Lung (tissue), 12 donors: ENCODE measurements around the gene DDOST. TPM values are rescaled to one million over a fixed set of nuclear protein-coding genes. Genes with fewer than 3 reads are reported as not detected.

Source experiments
- ATAC-seq: fragments of 200-7000 bp; cut with Tn5 transposase; one replicate; pipeline ENCODE4 v1.9.1; 2020; ENCODE audit warnings: moderate number of reproducible peaks; ENCODE audit not compliant: insufficient read depth, low FRiP score
- DNase-seq, 3 donors: peaks; one replicate each; pipeline ENCODE4 v3.0.0-alpha.2; 2013 to 2017
- H3K27ac ChIP-seq, 2 donors: one replicate each; pipeline ENCODE4 v1.5.1; 2013; ENCODE audit warnings: mild to moderate bottlenecking in 2 of 2, moderate library complexity in 2 of 2, control low read depth in 1 of 2, inconsistent platforms in 1 of 2, low read depth in 1 of 2, low read length in 1 of 2
- H3K27me3 ChIP-seq, 3 donors: one replicate each; pipeline ENCODE4 v1.5.1; 2013; ENCODE audit warnings: low read length in 2 of 3; ENCODE audit not compliant: control insufficient read depth in 3 of 3, insufficient read depth in 3 of 3
- H3K36me3 ChIP-seq, 4 donors: one replicate each; pipeline ENCODE4 v1.5.1; 2013; ENCODE audit warnings: low read length in 4 of 4, mild to moderate bottlenecking in 1 of 4, moderate library complexity in 1 of 4; ENCODE audit not compliant: control insufficient read depth in 4 of 4, insufficient read depth in 4 of 4
- H3K4me1 ChIP-seq, 5 donors: one replicate each; pipeline ENCODE4 v1.5.1; 2013; ENCODE audit warnings: low read length in 5 of 5, mild to moderate bottlenecking in 2 of 5, moderate library complexity in 1 of 5; ENCODE audit not compliant: control insufficient read depth in 5 of 5, insufficient read depth in 5 of 5
- H3K4me3 ChIP-seq: one replicate; pipeline ENCODE4 v1.5.1; 2013; ENCODE audit warnings: mild to moderate bottlenecking, control low read depth, moderate library complexity
- H3K9ac ChIP-seq, 2 donors: one replicate each; pipeline ENCODE4 v1.5.1; 2013; ENCODE audit warnings: low read length in 2 of 2, control low read depth in 1 of 2; ENCODE audit not compliant: insufficient read depth in 1 of 2
- H3K9me3 ChIP-seq, 4 donors: one replicate each; pipeline ENCODE4 v1.5.1; 2013; ENCODE audit warnings: low read length in 3 of 4, mild to moderate bottlenecking in 1 of 4, moderate library complexity in 1 of 4; ENCODE audit not compliant: control insufficient read depth in 4 of 4, insufficient read depth in 3 of 4
- WGBS, 2 donors: extraction: QIAGEN DNeasy Blood & Tissue Kit; methylation state at CpG; one replicate each; pipeline ENCODE4 v1.1.7; 2013; 5-methylcytosine and 5-hydroxymethylcytosine counted together
- polyA plus RNA-seq, 2 donors: library from polyadenylated mRNA; stranded (reverse); fragments of 200-250 nt; gene quantifications; one replicate each; pipeline ENCODE4 v1.2.1, GENCODE V29; 2013
- total RNA-seq, 2 donors: library from RNA; depleted of rRNA in 1 of 2; stranded (reverse); fragments of >200 nt in 1 of 2; gene quantifications; one replicate each; pipeline ENCODE4 v1.2.1, GENCODE V29; 2014 to 2021
- TF ChIP-seq, protein P1 (sequence below): IDR thresholded peaks from 2 replicates; pipeline ENCODE4 v1.5.1; 2012; ENCODE audit warnings: mild to moderate bottlenecking; ENCODE audit errors: control extremely low read depth, extremely low read depth
- donor health status: control.
- donor health status: control.
- donor health status: Bipolar disorder and iron deficiency.
- donor health status: healthy.
- donor health status: DM: yes; HTN: yes; CAD: no.

The DDOST gene
- total and polyA plus RNA-seq, 4 donors: 121 to 304 (median 228) TPM

- H3K4me1 ChIP-seq: no peaks in the 10 kb centered on the region
- no peak overlapping the region for H3K4me3 ChIP-seq
- 74 to 78% methylated on average over 3 of the region's 3 CpGs for WGBS, 2 donors
- TF ChIP-seq, protein P1, sequence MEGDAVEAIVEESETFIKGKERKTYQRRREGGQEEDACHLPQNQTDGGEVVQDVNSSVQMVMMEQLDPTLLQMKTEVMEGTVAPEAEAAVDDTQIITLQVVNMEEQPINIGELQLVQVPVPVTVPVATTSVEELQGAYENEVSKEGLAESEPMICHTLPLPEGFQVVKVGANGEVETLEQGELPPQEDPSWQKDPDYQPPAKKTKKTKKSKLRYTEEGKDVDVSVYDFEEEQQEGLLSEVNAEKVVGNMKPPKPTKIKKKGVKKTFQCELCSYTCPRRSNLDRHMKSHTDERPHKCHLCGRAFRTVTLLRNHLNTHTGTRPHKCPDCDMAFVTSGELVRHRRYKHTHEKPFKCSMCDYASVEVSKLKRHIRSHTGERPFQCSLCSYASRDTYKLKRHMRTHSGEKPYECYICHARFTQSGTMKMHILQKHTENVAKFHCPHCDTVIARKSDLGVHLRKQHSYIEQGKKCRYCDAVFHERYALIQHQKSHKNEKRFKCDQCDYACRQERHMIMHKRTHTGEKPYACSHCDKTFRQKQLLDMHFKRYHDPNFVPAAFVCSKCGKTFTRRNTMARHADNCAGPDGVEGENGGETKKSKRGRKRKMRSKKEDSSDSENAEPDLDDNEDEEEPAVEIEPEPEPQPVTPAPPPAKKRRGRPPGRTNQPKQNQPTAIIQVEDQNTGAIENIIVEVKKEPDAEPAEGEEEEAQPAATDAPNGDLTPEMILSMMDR: no peak
- no peaks in the 10 kb centered on the region for H3K9me3 ChIP-seq
- no peak for ATAC-seq
- no peaks in the 10 kb centered on the region for H3K27me3 ChIP-seq
- H3K27ac ChIP-seq: peak overlapping the region in 1 of 2 donors; percentile 37
- no peak overlapping the region for H3K9ac ChIP-seq
- H3K36me3 ChIP-seq: no peaks in the 10 kb centered on the region
- DNase-seq: no peak
Measured at GRCh38 chr1:20616847-20617487, 44.2 kb downstream of the DDOST start.

- Histone ChIP-seq H3K36me3 (no peaks in the 10 kb centered on the region), H3K9ac (no peak overlapping the region), H3K4me3 (no peak overlapping the region), H3K9me3 (no peaks in the 10 kb centered on the region), H3K4me1 (no peaks in the 10 kb centered on the region), H3K27ac (peak overlapping the region in 1 of 2 donors; percentile 37), H3K27me3 (no peaks in the 10 kb centered on the region)
- no peak for ATAC-seq
- 53 to 66% methylated on average over 20 of the region's 20 CpGs for WGBS, 2 donors
- TF ChIP-seq, protein P1: no peak
- no peak for DNase-seq
Measured at GRCh38 chr1:20615946-20616846, 45.0 kb downstream of the DDOST start.

DNA sequence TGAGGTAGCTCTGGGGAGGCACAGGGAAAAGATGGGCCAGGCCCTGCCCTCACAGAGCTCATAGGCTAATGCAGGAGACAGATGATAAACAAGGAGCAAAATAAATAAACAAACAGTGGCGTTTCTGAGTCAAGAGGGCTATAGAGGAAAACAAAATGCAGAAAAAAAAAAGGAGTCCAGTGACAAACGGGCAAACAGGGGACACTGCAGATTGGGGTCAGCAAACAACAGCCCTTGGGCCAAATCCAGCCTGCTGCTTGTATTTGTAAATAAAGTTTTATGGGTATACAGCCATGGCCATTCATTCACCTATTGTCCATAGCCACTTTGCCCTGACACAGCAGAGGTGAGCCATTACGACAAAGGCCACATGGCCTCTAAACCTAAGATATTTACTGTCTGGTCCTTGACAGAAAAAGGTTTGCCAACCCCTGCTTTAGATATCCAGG is 47.0 kb downstream of the DDOST start:
- no peaks in the 10 kb centered on the region for H3K27me3 ChIP-seq
- DNase-seq: no peak
- H3K4me1 ChIP-seq: no peaks in the 10 kb centered on the region
- H3K27ac ChIP-seq: peak overlapping the region in 1 of 2 donors; percentile 76
- ATAC-seq: no peak
- H3K4me3 ChIP-seq: no peak overlapping the region
- H3K36me3 ChIP-seq: no peaks in the 10 kb centered on the region
- no peak overlapping the region for H3K9ac ChIP-seq
- TF ChIP-seq, protein P1: no peak
- H3K9me3 ChIP-seq: no peaks in the 10 kb centered on the region
- WGBS, 2 donors: 68 to 86% methylated on average over 3 of the region's 3 CpGs
